Natural killer cell (primary cell): Measurements from ENCODE around the gene ETV6. TPM values are rescaled to one million over a fixed set of nuclear protein-coding genes. Genes with fewer than 3 reads are reported as not detected.

ENCODE experiments used
- ATAC-seq, 3 donors: fragments of 150-1000 bp in 2 of 3; fragments of 200-7000 bp in 1 of 3; cut with Tn5 transposase; 1 replicate in 1 of 3; 2 replicates in 2 of 3; pipeline ENCODE4 v1.10.0; 2021; ENCODE audit warnings: mild to moderate bottlenecking in 2 of 3, moderate library complexity in 2 of 3
- DNase-seq, 2 donors: peaks; one replicate each; pipeline versions ENCODE4 v3.0.0 to v3.0.0-alpha.2; 2013 to 2021; ENCODE audit warnings: mixed read lengths in 1 of 2
- H3K27ac ChIP-seq: one replicate; pipeline ENCODE4 v1.5.1; 2013; ENCODE audit warnings: mild to moderate bottlenecking, low read length
- H3K27me3 ChIP-seq: one replicate; pipeline ENCODE4 v1.6.1; 2013; ENCODE audit warnings: low read length; ENCODE audit not compliant: control insufficient read depth, insufficient read depth
- H3K36me3 ChIP-seq: one replicate; pipeline ENCODE4 v1.6.1; 2013; ENCODE audit warnings: low read length; ENCODE audit not compliant: control insufficient read depth, insufficient read depth
- H3K4me1 ChIP-seq: one replicate; pipeline ENCODE4 v1.6.1; 2013; ENCODE audit warnings: low read length; ENCODE audit not compliant: control insufficient read depth, insufficient read depth
- H3K4me3 ChIP-seq: one replicate; pipeline ENCODE4 v1.5.1; 2013; ENCODE audit warnings: low read length
- H3K9me3 ChIP-seq: one replicate; pipeline ENCODE4 v1.6.1; 2013; ENCODE audit warnings: low read length; ENCODE audit not compliant: control insufficient read depth, insufficient read depth
- H3K27ac Mint-ChIP-seq, 2 donors: one replicate each; pipeline ENCODE4 v1.8.0; 2022; ENCODE audit warnings: mild to moderate bottlenecking in 2 of 2, mixed read lengths in 2 of 2, moderate library complexity in 1 of 2
- H3K27me3 Mint-ChIP-seq, 2 donors: one replicate each; pipeline ENCODE4 v1.8.0; 2022; ENCODE audit warnings: low read depth in 2 of 2, mixed read lengths in 2 of 2
- H3K36me3 Mint-ChIP-seq: one replicate; pipeline ENCODE4 v1.8.0; 2022; ENCODE audit warnings: mixed read lengths
- H3K4me1 Mint-ChIP-seq, 2 donors: one replicate each; pipeline ENCODE4 v1.8.0; 2022; ENCODE audit warnings: mixed read lengths in 2 of 2
- H3K4me3 Mint-ChIP-seq: one replicate; pipeline ENCODE4 v1.8.0; 2022; ENCODE audit warnings: mild to moderate bottlenecking, moderate library complexity, mixed read lengths
- H3K9me3 Mint-ChIP-seq, 2 donors: one replicate each; pipeline ENCODE4 v1.8.0; 2022; ENCODE audit warnings: mixed read lengths in 2 of 2
- WGBS: methylation state at CpG from one replicate; pipeline ENCODE4 v1.1.7; 2013; ENCODE audit warnings: missing lambda C conversion rate; ENCODE audit not compliant: insufficient coverage; 5-methylcytosine and 5-hydroxymethylcytosine counted together
- intact Hi-C: fragments of 100-400 bp; cut with micrococcal nuclease; formaldehyde crosslinking; loops from one replicate; pipeline ENCODE4 v1.14.2; 2022
- total RNA-seq, 4 donors: library from RNA; stranded (reverse); fragments of 120-200 nt in 1 of 4; gene quantifications; one replicate each; pipeline versions ENCODE4 v1.2.3 to v1.2.4, GENCODE V29; 2013 to 2022
- TF ChIP-seq, protein P1 (sequence below): fragments of 200-600 bp; IDR thresholded peaks from one replicate; pipeline ENCODE4 v1.8.0; 2022; ENCODE audit warnings: antibody characterized with exemption

The ETV6 gene
- total RNA-seq, 3 donors from 2014 or later (not counting 1 experiment from before 2014, with no cell fraction given) = 38.9 to 49.5 (median 40.6) TPM

DNA sequence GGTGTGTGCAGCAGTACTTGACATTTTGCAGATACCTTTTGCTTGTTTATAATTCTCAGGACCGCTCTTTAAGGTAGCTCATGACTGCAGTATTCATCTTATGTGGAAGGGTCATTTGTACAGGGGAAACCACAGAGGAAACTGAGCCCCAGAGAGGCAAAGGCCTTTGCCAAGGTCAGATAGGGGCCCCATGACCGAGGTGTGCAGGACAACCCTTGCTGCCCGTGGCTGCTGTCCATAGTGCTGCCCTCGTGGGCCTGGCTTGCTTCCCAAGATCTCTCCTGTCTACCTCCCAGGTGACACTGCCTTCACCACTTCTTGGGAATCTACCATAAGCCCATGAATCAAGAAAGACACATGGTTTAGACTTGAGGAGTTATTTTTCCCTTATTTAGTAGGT is 222.6 kb downstream of the ETV6 start:
- Mint-ChIP-seq H3K9me3 (no peaks in the 10 kb centered on the region), H3K4me1 (peaks cover 18 to 19% of the 10 kb centered on the region in 2 donors), H3K36me3 (peaks cover 10% of the 10 kb centered on the region), H3K27me3 (no peaks in the 10 kb centered on the region), H3K27ac (no peak overlapping the region), H3K4me3 (no peak overlapping the region)
- no peaks in the 10 kb centered on the region for H3K9me3 ChIP-seq
- peaks cover 30% of the 10 kb centered on the region for H3K36me3 ChIP-seq
- no peaks in the 10 kb centered on the region for H3K27me3 ChIP-seq
- ATAC-seq = no peak
- H3K4me3 ChIP-seq = no peak overlapping the region
- H3K27ac ChIP-seq = no peak overlapping the region
- 89% methylated on average over 4 of the region's 4 CpGs for WGBS
- H3K4me1 ChIP-seq = no peaks in the 10 kb centered on the region
- DNase-seq = no peak
- TF ChIP-seq, protein P1, sequence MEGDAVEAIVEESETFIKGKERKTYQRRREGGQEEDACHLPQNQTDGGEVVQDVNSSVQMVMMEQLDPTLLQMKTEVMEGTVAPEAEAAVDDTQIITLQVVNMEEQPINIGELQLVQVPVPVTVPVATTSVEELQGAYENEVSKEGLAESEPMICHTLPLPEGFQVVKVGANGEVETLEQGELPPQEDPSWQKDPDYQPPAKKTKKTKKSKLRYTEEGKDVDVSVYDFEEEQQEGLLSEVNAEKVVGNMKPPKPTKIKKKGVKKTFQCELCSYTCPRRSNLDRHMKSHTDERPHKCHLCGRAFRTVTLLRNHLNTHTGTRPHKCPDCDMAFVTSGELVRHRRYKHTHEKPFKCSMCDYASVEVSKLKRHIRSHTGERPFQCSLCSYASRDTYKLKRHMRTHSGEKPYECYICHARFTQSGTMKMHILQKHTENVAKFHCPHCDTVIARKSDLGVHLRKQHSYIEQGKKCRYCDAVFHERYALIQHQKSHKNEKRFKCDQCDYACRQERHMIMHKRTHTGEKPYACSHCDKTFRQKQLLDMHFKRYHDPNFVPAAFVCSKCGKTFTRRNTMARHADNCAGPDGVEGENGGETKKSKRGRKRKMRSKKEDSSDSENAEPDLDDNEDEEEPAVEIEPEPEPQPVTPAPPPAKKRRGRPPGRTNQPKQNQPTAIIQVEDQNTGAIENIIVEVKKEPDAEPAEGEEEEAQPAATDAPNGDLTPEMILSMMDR = no peak
- intact Hi-C loops = no loop called here

DNA sequence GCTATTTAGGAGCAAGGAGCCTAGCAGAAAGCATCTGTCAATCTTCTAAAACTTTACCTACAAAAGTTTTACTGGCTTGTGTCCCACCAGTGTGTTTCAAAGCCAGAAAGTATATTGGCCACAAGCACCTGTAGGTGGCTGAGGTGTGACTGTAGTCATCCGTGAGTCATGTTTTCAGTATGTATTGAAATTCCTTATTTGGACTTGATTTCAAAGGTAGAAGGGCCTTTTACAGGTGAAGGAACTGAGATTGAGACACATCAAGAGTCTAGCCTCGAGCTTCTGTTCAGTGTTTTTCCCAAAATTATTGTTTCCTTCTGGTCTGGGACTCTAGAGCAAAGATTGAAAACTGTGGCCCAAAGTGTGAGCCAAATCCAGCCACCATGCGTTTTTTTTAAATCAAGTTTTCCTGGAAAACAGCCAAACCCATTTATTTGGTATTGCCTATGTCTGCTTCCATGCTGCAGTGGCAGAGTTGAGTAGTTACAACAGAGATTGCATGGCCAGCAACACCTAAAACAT is 226.0 kb downstream of the ETV6 start:
- H3K4me1 ChIP-seq = no peaks in the 10 kb centered on the region
- H3K36me3 ChIP-seq = peaks cover 13% of the 10 kb centered on the region
- no peak for DNase-seq
- H3K4me3 ChIP-seq = no peak overlapping the region
- TF ChIP-seq, protein P1 = no peak
- intact Hi-C loops = no loop called here
- no peak overlapping the region for H3K4me3 Mint-ChIP-seq
- no peaks in the 10 kb centered on the region for H3K27me3 ChIP-seq
- no peaks in the 10 kb centered on the region for H3K9me3 Mint-ChIP-seq
- no peaks in the 10 kb centered on the region for H3K27me3 Mint-ChIP-seq
- ATAC-seq = no peak
- H3K27ac ChIP-seq = no peak overlapping the region
- no peaks in the 10 kb centered on the region for H3K9me3 ChIP-seq
- no peak overlapping the region for H3K27ac Mint-ChIP-seq
- H3K4me1 Mint-ChIP-seq = peaks cover 22 to 23% of the 10 kb centered on the region in 2 donors
- WGBS = 50% methylated on average over 3 of the region's 3 CpGs
- H3K36me3 Mint-ChIP-seq = peaks cover 9% of the 10 kb centered on the region

DNA sequence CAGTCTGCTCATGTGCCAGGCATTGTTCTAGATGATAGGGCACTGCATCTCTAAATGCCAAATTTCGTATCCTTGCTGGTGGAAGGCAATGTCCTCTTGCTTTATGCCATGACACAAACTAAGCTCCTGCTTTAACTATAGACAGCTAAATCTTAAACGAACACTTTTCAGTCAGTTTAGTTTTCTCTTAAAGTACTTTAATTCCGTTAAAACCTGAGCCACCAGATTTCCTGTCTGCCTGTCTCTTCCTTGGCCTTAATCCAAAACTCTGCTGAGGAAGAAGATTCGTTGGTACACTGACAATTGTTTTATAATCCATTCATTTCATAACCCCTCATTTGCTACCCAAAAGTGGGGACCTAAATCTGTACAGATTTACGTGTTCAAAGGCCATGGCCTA is 226.8 kb downstream of the ETV6 start:
- Mint-ChIP-seq H3K4me3 (no peak overlapping the region), H3K4me1 (peaks cover 22 to 23% of the 10 kb centered on the region in 2 donors), H3K9me3 (no peaks in the 10 kb centered on the region), H3K36me3 (peaks cover 9% of the 10 kb centered on the region), H3K27me3 (no peaks in the 10 kb centered on the region), H3K27ac (peak overlapping the region; percentile 41 to 42)
- WGBS = 27% methylated on average over 5 of the region's 5 CpGs
- DNase-seq (peak in 1 of 2 donors; percentile 23), ATAC-seq (no peak)
- H3K9me3 ChIP-seq = no peaks in the 10 kb centered on the region
- no peaks in the 10 kb centered on the region for H3K27me3 ChIP-seq
- H3K4me1 ChIP-seq = no peaks in the 10 kb centered on the region
- intact Hi-C loops = no loop called here
- peaks cover 9% of the 10 kb centered on the region for H3K36me3 ChIP-seq
- H3K4me3 ChIP-seq = no peak overlapping the region
- no peak overlapping the region for H3K27ac ChIP-seq
- TF ChIP-seq, protein P1 = no peak
